GM08714 (cell line): ENCODE results near the gene CD14.

Experiments
- H3K4me3 ChIP-seq: fragments of 200-500 bp; sonication (Bioruptor generic); 2 replicates; pipeline ENCODE4 v1.5.1; 2014; ENCODE audit warnings: mild to moderate bottlenecking, low read length, inconsistent platforms
- ZNF274 ChIP-seq: IDR thresholded peaks from 2 replicates; pipeline ENCODE4 v1.6.1; 2012; ENCODE audit warnings: mild to moderate bottlenecking, low read depth, low read length

The CD14 gene

GRCh38 chr5:140642718-140643117 lies 9.7 kb upstream of the CD14 start:
- TF ChIP-seq ZNF274: no peak
- H3K4me3 ChIP-seq: no peak overlapping the region

- no peak for TF ChIP-seq ZNF274
- no peak overlapping the region for H3K4me3 ChIP-seq
Measured at GRCh38 chr5:140641716-140642115, 8.7 kb upstream of the CD14 start.

- TF ChIP-seq ZNF274: no peak
- peak within 1 kb of the TSS; percentile 73 for H3K4me3 ChIP-seq
Measured at GRCh38 chr5:140639148-140639981, 6.4 kb upstream of the CD14 start, which contains the start of gene TMCO6. Gene TMCO6, plus strand, starts transcription at chr5:140639451. Its CDS starts 77 bp downstream, at chr5:140639528.

- peak overlapping the region; percentile 53; the same call in 1 of the 2 replicates for H3K4me3 ChIP-seq
Measured at GRCh38 chr5:140638898-140639147, 5.8 kb upstream of the CD14 start.

- no peak for TF ChIP-seq ZNF274
- no peak overlapping the region for H3K4me3 ChIP-seq
Measured at GRCh38 chr5:140637371-140638100, 4.6 kb upstream of the CD14 start.

GRCh38 chr5:140635291-140636257 lies 2.6 kb upstream of the CD14 start:
- no peak overlapping the region for H3K4me3 ChIP-seq
- no peak for TF ChIP-seq ZNF274

GRCh38 chr5:140634103-140634502 lies 1.1 kb upstream of the CD14 start:
- no peak overlapping the region for H3K4me3 ChIP-seq
- no peak for TF ChIP-seq ZNF274

GRCh38 chr5:140633501-140633900 lies 526 bp upstream of the CD14 start:
- no peak overlapping the region for H3K4me3 ChIP-seq
- TF ChIP-seq ZNF274: no peak

GRCh38 chr5:140632366-140633020 lies 482 bp downstream of the CD14 start:
- H3K4me3 ChIP-seq: peak overlapping the region; percentile 27; the same call in 1 of the 2 replicates
- no peak for TF ChIP-seq ZNF274

- H3K4me3 ChIP-seq: peak overlapping the region; percentile 27; the same call in 1 of the 2 replicates
- no peak for TF ChIP-seq ZNF274
Measured at GRCh38 chr5:140631831-140632365, 1.1 kb downstream of the CD14 start.

- H3K4me3 ChIP-seq: no peak overlapping the region
- TF ChIP-seq ZNF274: no peak
Measured at GRCh38 chr5:140631036-140631417, 1.9 kb downstream of the CD14 start.

GRCh38 chr5:140630292-140631035 lies 2.5 kb downstream of the CD14 start:
- TF ChIP-seq ZNF274: no peak
- H3K4me3 ChIP-seq: no peak overlapping the region

GRCh38 chr5:140628711-140629110 lies 4.3 kb downstream of the CD14 start:
- TF ChIP-seq ZNF274: no peak
- H3K4me3 ChIP-seq: no peak overlapping the region
